GM21786 (cell line): ENCODE data around the gene AFF1.
"Not testable (repeated sequence)": the region's sequence is repeated elsewhere in the genome, so short reads cannot be mapped to it uniquely, and the experiment has no call there.

Experiments
- ATAC-seq: cut with Tn5 transposase; IDR thresholded peaks from one replicate; pipeline ENCODE4 v1.9.1; 2021; ENCODE audit not compliant: unreplicated experiment

AFF1 gene

DNA sequence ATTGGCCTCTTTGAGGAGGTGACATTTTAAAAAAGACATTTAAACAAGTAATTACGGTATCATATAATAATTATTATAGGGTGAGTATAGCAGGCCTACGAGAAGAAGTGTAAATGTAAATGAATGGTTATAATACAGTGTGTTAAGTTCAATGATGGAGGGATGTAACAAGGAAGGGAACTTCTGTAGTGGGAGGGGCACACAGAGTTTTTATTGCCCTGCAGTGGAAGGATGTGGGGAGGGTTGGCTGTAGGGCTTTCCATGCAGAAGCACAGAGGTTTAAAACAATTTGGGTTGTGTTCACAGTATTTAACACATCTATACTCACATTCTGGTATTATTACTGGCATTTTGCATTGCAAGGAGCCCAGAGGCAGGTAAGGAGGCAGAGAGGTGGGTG is 41.1 kb downstream of the AFF1 start:
- ATAC-seq, result no peak

DNA sequence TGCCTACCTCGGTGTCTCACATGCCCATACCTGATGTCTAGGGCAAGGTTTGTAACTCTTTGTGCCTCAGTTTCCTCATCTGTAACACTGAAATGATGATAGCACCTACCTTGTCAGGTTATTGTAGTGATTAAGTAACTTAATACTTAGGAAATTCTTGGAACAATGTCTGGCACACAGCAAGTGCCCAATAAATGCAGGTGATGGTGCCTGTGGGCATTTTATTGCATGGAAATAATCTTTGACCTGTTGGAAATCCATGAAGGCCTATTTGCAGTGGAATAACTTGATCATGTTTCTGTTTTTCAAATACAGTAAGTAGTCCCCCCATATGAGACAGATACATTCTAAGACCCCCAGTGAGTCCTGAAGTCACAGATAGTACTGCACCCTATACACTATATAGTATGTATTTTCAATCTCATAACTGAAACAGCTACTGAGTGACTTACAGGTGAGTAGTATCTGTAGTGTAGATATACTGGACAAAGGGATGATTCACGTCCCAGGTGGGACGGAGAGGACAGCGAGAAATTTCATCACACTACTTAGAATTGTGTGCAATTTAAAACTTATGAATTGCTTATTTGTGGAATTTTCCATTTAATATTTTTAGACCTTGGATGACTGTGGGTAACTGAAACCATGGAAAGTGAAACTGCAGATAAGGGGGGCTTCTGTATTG is 42.1 kb downstream of the AFF1 start:
- ATAC-seq, result no peak

DNA sequence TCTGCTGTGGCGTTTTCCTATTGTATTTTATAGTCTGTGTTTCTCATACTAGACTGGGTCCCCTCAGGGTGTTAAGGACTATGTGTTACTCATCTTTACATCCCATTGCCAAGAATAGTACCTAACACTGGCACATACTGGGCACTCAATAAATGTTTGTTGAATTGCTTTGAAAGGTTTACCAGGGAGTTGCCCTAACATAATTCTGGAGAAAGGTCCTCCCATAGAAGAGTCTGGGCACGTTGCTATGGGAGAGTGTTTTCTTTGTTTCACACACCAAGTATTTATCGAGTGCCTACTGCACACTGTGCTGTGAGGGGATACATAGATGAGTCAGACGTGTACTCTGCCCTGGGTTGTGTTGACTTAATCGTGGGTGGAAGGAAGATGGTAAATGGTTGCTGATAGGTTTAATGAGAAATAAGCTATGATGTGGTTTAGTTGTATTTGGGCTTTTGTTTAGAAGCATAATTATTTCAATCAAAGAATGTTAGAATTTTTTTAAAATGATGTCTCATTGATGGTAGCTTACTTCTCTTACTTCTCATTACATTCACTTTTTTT is 42.9 kb downstream of the AFF1 start:
- peak; percentile 93 for ATAC-seq

DNA sequence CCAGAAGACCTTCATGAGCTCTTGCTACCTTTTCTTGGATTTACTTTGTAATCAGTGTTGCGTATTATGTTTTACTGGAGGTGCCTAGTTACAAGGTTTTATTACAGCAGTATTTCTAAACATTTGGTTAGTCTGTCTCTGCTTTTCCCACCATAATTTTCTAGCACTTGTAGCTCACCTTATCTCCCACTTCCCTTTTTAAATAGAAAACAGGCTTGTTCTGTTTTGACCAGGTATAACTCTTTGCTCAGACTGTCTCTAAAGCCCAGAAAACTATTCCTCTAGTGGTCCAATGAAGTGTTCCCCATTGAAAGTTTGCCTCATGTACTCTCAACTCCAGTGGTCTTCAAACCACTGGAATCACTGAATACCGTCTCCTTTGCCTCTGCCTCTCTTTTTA is 43.9 kb downstream of the AFF1 start:
- no peak for ATAC-seq

DNA sequence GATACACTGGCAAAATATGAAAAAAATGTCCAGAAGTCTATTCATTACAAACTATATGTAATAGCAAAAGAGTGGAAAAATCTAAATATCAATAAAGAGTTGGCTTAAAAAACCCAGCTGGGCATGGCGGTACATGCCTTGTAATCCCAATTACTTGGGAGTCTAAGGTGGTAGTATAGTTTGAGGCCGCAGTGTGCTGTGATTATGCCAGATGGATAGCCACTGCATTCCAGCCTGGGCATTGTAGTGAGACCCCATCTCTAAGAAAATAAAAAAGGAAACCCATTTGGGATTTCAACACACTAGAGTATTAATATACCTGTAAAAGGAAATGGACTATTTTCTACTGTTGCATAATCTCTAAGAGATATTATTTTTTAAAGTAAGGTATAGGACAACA is 45.4 kb downstream of the AFF1 start:
- ATAC-seq, result no peak

DNA sequence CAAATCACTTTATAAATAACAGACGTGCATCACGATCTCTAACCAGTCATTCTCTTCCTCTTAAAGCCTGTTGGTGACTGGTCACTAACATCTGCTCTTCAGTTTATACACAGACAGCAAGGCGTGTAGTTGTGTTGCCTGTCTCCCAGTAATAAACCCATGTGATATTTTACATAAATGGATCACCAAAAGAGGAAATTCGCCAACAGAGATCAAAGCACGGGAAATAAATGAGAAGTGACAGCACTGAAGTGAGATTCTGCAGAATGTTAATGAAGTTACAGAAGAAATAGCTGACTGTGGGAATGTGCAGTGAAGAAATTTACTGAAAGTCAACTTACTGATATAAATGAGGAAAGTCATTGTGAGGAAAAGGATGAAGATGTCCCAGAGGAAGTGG is 47.0 kb downstream of the AFF1 start:
- no peak for ATAC-seq

DNA sequence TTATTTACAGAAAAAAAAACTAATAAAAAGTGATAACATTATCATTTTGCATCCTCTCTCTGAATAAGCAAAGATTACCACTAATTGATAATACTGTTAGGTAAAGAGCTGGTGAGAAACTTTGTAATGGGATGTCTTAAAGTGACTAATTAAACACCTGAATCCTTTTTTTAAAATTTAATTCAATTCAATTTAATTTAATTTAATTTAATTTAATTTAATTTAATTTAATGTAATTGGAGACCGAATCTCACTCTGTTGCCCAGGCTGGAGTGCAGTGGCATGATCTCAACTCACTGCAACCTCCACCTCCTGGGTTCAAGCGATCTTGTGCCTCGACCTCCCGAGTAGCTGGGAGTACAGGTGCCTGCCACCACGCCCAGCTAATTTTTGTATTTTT is 51.0 kb downstream of the AFF1 start:
- not testable (repeated sequence) for ATAC-seq

DNA sequence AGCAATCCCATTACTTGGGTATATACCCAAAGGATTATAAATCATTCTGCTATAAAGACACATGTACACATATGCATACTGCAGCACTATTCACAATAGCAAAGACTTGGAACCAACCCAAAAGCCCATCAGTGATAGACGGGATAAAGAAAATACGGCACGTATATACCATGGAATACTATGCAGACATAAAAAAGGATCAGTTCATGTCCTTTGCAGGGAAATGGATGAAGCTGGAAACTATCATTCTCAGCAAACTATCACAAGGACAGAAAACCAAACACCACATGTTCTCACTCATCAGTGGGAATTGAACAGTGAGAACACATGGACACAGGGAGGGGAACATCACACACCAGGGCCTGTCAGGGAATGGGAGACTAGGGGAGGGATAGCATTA is 54.8 kb downstream of the AFF1 start:
- not testable (repeated sequence) for ATAC-seq

DNA sequence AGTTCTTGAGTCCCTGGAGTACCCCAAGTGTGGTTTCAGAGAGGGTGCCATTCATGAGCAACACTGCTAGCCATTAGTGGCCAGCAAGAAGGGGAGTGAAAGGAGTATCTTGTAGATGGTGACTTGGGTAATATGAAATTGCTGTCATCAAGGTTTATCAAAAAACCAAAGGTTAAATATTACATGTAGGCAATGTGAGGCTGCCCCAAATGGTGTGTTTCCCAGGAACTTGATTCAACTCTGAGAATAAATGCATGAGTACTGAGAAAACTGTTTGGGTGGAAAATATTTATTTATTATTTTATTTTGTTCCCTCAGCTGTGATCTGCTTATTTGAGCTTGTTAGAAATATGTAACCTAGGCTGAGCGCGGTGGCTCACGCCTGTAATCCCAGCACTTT is 55.7 kb downstream of the AFF1 start:
- ATAC-seq, result no peak

DNA sequence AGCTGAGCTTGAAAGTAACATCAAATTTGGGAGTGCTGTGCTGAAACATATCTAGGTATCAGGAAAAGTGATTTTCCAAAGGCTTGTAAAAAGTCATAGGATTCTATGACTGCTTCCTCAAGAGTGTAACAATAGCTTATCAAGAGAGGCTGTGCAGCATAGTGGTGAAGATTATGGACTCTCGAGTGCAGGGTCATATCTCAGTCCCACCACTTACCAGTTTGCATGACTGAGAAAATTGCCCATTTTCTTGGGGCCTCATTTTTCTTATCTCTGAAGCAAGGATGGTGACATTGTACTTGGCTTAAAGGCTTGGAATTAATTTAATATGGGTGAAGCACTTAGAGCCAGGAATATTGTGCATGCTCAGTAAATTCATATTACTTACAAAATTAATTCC is 57.2 kb downstream of the AFF1 start:
- ATAC-seq, result no peak

DNA sequence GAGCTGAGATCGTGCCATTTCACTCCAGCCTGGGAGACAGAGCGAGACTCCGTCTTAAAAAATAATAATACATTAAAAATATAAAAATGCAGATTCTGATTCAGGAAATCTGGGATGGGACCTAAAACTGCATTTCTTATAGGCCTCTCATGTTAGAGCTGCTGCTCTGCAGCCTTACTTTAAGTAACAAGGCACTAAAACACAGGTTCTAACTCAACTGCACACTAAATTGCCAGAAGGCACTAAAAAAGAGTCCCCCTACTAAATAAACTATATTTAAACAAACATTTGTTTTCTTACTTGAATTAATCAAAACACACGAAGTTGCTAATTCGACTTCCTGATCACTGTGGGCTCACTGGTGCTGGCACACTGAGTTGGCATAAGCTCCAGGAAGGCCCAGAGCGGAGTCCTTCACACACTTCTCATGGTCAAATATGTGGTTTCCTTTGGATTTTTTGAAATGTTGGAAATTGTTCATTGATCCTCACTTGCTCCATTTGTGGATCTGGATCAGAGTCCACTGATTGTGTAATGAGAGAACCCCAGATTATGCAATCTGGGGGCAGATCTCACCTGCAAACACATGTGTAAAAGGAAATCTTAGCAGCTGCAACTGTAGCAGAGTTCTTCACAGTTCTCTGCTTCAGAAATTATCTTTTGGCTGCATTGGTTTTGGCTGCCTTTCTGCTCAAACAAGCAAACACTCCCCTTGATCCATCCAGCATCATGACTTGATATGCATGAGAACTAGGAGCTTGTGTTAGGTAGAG is 59.3 kb downstream of the AFF1 start:
- ATAC-seq, result no peak

DNA sequence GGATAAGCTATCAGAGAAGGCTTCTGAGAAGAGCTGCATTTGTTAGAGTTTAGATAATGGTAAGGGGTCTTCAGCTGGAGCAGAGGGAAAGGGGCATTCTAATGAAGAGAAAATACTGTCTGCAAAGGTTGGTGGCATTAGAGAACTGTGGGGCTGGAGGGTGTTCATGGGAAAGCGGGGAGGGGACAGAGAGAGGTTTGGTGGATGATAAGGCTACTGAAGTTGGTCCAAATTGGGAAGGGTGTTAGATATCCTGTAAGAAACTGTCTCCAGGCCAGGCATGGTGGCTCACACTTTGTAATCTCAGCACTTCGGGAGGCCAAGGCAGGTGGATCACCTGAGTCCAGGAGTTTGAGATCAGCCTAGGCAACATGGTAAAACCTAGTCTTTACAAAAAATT is 59.9 kb downstream of the AFF1 start:
- ATAC-seq, result no peak

DNA sequence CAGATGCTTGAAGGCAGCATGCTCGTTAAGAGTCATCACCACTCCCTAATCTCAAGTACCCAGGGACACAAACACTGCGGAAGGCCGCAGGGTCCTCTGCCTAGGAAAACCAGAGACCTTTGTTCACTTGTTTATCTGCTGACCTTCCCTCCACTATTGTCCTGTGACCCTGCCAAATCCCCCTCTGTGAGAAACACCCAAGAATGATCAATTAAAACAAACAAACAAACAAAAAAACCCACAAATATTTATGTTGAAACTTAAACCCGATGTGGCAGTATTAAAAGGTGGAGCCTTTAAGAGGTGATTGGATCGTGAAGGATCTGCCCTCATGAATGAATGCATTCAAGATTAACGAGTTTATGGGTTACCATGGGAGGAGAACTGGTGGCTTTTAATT is 61.7 kb downstream of the AFF1 start:
- ATAC-seq, result not testable (repeated sequence)

DNA sequence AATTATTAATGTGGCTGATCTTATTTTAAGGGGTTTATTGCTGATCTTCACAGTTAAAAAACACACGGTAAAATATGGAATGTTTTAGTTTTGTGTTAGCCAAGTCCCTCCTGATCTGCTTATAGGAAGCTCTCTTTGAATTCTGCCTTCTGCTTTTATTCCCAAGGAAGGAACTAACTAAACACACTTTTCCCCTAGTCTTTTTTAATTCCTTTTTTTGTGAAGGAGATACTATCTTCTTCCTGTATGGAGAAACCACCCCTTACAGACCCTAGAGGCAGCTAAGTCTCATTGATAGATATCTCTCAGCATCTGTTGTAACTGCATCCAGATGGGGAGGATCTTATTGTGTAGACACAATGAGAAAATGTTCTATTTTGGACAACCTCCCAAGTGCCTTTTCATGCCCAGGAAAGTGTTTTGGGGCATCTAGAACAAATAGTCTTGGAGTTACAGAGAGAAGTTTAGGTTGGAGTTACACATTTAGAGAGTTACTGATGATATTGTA is 64.4 kb downstream of the AFF1 start:
- no peak for ATAC-seq

DNA sequence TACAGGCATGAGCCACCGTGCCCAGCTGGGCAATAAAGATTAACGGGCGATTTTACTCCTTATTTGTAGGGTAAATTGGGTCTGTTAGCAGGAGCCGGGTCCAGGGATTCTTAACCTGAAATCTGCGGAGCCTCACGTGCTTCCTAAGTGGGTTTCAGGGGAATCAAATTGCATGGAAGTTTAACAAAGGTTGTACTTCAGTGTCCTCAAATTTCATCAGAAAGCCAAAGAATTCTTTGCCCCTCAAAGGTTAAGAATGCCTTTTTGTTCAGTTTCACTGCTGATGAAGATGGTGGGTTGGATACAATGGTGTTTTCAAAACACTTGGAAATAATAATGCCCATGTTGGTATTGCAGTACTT is 67.9 kb downstream of the AFF1 start:
- no peak for ATAC-seq

DNA sequence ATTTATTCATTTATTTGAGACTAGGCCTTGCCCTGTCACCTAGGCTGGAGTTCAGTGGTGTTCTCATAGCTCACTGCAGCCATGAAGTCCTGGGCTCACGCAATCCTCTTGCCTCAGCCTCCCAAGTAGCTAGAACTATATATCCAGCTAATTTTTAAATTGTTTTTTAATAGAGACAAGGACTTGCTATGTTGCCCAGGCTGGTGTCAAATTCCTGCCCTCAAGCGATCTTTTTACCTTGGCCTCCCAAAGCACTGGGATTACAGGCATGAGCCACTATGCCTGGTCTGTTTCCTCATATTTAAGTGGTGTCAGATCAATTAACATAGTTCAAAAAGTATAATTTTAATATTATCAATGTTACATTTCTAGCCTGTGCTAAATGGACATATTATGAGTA is 68.5 kb downstream of the AFF1 start:
- ATAC-seq, result no peak

DNA sequence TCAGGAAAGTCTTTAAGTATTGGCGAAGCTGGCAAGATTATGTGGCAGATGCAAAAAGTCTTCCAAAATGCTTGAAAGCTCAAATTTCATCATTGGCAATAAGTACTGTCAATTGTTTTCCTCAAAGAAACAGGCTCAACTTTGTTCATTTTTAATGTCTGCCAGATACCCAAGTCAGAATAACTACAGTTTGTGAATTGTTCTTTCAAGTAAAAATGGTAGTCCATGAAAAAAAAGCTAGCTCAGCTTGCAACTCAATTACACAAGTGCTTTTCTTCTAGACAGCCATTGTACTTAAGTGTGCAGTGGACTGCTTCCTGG is 70.5 kb downstream of the AFF1 start:
- ATAC-seq, result no peak

DNA sequence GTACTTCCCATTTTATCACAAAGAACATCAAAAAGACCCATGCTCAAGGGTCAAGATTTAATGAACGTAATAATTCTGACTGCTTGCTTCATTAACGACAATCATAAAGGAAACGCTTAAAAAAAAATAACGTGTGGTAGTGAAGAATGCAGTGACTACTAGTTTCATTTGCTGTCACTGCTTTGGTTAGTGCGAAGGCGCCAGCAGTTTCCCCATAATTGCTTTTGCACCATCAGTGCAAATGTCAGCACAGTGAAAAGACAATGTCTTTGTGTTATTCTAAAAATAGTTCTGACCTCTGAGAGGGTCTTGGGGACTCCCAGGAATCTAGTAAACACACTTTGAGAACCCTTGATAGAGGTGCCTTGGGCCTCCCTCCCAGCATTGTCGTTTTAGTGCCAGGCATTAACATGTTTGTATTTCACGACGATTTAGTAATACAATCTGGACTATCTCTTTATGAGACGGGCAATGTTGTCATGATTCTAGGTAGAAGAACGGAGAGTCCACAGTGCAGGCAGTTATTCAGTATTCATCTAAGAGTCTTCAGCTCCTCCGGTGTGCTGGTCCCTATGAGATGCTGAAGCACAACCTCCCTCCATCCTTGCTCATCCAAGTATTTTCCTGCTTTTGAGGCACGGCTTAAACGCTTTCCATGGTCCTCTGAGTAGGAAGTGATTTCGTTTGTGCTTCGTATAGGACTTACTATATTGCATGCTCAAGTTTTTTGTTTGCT is 71.0 kb downstream of the AFF1 start:
- peak; percentile 21 for ATAC-seq

DNA sequence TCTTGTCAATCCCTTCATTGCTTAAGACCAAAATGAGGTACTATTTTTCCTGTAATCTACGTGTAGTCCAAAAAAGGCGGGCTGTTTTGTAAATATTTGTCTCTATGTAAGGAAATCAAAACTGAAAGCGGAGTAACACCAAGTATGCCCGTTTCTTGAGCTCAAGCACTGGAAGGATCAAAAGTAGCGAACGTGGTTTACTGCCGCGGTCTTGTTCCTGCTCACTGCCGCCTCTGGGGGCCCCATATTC is 71.5 kb downstream of the AFF1 start:
- ATAC-seq, result no peak

DNA sequence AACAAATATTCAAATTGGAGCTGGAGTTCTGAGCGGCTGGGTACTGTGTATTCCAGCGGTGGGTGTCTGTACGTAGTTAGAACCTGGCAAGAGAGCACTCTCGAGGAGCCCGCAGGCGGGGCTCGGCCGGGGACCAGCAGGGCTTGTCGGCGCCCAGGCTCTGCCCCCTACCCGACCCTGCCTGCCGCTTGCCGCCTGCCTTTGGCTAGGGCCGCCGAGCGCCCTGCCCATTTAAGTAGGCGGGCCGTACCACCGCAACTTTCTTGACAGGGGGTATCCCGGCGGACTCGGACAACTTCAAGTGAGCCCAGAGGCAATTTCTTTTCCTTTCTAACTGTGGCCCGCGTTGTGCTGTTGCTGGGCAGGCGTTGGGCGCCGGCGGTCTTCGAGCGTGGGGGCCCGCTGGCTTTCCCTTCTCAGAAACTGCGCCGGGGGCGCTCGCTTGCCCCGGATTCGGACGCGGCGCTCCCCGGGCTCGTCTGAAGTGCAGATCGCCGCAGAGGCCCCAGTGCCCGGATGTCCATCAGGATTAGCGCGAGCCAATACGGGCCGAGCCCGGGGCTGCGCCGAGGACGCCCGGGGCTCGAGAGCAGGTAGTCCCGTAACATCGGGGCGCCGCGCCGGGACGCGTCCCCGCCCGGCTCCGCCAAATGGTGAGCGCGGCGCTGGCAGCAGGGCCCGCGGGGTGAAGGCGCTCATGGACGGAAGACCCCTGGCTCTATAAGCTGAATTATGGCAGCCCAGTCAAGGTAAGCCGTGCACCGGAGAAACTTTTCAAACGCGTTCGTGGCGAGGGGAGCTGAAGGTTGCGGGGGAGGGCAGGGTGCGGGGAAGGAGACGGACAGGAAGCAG is 72.1 kb downstream of the AFF1 start:
- peak; percentile 62 for ATAC-seq
